ENCODE results near the gene UBAP2. TPM values are rescaled to one million over a fixed set of nuclear protein-coding genes. Genes with fewer than 3 reads are reported as not detected.

UBAP2 gene
- total RNA-seq, 1 experiment from 2014 or later, result 60.8 TPM

DNA sequence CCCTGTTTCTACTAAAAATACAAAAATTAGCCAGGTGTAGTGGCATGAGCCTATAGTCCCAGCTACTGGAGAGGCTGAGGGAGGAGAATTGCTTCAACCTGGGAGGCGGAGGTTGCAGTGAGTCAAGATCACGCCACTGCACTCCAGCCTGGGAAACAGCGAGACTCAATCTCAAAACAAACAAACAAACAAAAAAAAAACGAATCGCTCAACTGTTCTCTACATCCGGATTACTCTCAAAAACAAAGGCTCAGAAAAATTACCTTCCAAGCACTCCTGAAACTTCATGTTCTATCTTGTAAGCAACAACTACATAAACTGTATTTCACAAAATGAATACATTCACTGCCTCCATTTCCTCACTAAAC lies 14.0 kb downstream of the UBAP2 start:
- Histone ChIP-seq H4K91ac (ENCODE audit: insufficient read length, low read depth, low read length) (no peak overlapping the region), H3K18ac (ENCODE audit: insufficient read length, low read depth, low read length) (no peak overlapping the region), H2BK15ac (ENCODE audit: low read depth, low read length) (no peak overlapping the region), H3K56ac (ENCODE audit: insufficient read length, low read depth, low read length) (no peak overlapping the region), H4K20me1 (ENCODE audit: control insufficient read depth, insufficient read depth, insufficient read length) (no peaks in the 10 kb centered on the region), H2BK20ac (ENCODE audit: low read depth, low read length, poor library complexity, severe bottlenecking) (no peak overlapping the region), H3K27me3 (ENCODE audit: insufficient read depth, low read length) (no peaks in the 10 kb centered on the region), H3K4me2 (ENCODE audit: insufficient read depth, insufficient read length, low read length) (no peak overlapping the region), H3K4me1 (ENCODE audit: insufficient read depth, low read length) (no peaks in the 10 kb centered on the region), H3K79me1 (ENCODE audit: insufficient read depth, low read depth, low read length, poor library complexity, severe bottlenecking) (peaks cover 11% of the 10 kb centered on the region), H3K4ac (ENCODE audit: low read depth, low read length) (no peak overlapping the region), H2BK5ac (ENCODE audit: insufficient read length, low read length) (no peak overlapping the region), H4K8ac (replicated peaks; ENCODE audit: insufficient read length, low read depth, low read length) (no peak overlapping the region), H2AK5ac (ENCODE audit: insufficient read length, low read length) (no peak overlapping the region), H2AFZ (ENCODE audit: low read length) (no peak overlapping the region), H2BK12ac (ENCODE audit: insufficient read length, low read depth, low read length) (no peak overlapping the region), H3K9me3 (ENCODE audit: control insufficient read depth, low read depth, low read length) (no peaks in the 10 kb centered on the region), H4K5ac (ENCODE audit: insufficient read length, low read depth, low read length) (no peak overlapping the region), H3K14ac (ENCODE audit: insufficient read depth, low read length) (no peak overlapping the region), H3K9ac (ENCODE audit: extremely low read depth, insufficient read length, low read length) (no peak overlapping the region), H3K79me2 (ENCODE audit: insufficient read depth, low read length) (peaks cover 35% of the 10 kb centered on the region; the same call in 1 of the 2 replicates), H3K23ac (ENCODE audit: insufficient read length, low read depth, low read length) (no peak overlapping the region), H2BK120ac (ENCODE audit: low read depth, low read length, poor library complexity, severe bottlenecking) (no peak overlapping the region), H3K27ac (ENCODE audit: insufficient read length, low read depth, low read length) (no peak overlapping the region), H3T11ph (ENCODE audit: low read length) (no peak overlapping the region), H3K23me2 (ENCODE audit: insufficient read length, low read depth, low read length, poor library complexity, severe bottlenecking) (no peaks in the 10 kb centered on the region)
- no CpG with 5 or more reads among the region's 6 CpGs for WGBS (ENCODE audit: extremely low coverage, insufficient read length, low lambda C conversion rate)
- DNase-seq, result no peak
- H3K27me3 Mint-ChIP-seq (ENCODE audit: low read depth), result no peaks in the 10 kb centered on the region
- peaks cover 0 to 3% of the 10 kb centered on the region in 2 experiments; a peak in 2 of 4 replicates for H3K4me1 Mint-ChIP-seq
- peaks cover 15 to 41% (median 36%) of the 10 kb centered on the region in 3 experiments; a peak in 6 of 7 replicates for H3K36me3 Mint-ChIP-seq (ENCODE audit: insufficient read depth in 1 of 3, low read depth in 3 of 3)
- TF ChIP-seq, protein P1, sequence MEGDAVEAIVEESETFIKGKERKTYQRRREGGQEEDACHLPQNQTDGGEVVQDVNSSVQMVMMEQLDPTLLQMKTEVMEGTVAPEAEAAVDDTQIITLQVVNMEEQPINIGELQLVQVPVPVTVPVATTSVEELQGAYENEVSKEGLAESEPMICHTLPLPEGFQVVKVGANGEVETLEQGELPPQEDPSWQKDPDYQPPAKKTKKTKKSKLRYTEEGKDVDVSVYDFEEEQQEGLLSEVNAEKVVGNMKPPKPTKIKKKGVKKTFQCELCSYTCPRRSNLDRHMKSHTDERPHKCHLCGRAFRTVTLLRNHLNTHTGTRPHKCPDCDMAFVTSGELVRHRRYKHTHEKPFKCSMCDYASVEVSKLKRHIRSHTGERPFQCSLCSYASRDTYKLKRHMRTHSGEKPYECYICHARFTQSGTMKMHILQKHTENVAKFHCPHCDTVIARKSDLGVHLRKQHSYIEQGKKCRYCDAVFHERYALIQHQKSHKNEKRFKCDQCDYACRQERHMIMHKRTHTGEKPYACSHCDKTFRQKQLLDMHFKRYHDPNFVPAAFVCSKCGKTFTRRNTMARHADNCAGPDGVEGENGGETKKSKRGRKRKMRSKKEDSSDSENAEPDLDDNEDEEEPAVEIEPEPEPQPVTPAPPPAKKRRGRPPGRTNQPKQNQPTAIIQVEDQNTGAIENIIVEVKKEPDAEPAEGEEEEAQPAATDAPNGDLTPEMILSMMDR (conservative IDR thresholded peaks at IDR 0.05), result no peak
- H3K9me3 Mint-ChIP-seq, result peaks cover 7% of the 10 kb centered on the region in 2 experiments; a peak in 4 of 5 replicates
- H3K27ac Mint-ChIP-seq, result peak overlapping the region in 1 of 3 experiments; percentile 10; a peak in 2 of 7 replicates
- H3K4me3 Mint-ChIP-seq, result no peak overlapping the region

Data from H9 (cell line).